NB4 (cell line): Measurements from ENCODE around the gene SYNGR3.

Source experiments
- DNase-seq: peaks from one replicate; pipeline ENCODE4 v3.0.0; 2010; ENCODE audit warnings: low read depth
- H3K4me3 ChIP-seq: one replicate; pipeline ENCODE4 v1.5.1; 2011; ENCODE audit warnings: mild to moderate bottlenecking, low read depth, low read length, moderate library complexity
- MYC ChIP-seq: IDR thresholded peaks from 2 replicates; pipeline ENCODE4 v1.6.1; 2011; ENCODE audit warnings: low read depth, low read length
- POLR2A ChIP-seq: IDR thresholded peaks from 2 replicates; pipeline ENCODE4 v1.6.1; 2011; ENCODE audit warnings: mild to moderate bottlenecking; ENCODE audit not compliant: insufficient read length; ENCODE audit errors: extremely low read depth
- TF ChIP-seq, protein P1 (sequence below): IDR thresholded peaks from 2 replicates; pipeline ENCODE4 v1.6.1; 2011; ENCODE audit warnings: low read depth, low read length
- TF ChIP-seq, protein P2 (sequence below): IDR thresholded peaks from one replicate; pipeline ENCODE4 v1.5.1; 2012; ENCODE audit warnings: low read depth, low read length

SYNGR3 gene, protein sequence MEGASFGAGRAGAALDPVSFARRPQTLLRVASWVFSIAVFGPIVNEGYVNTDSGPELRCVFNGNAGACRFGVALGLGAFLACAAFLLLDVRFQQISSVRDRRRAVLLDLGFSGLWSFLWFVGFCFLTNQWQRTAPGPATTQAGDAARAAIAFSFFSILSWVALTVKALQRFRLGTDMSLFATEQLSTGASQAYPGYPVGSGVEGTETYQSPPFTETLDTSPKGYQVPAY

DNA sequence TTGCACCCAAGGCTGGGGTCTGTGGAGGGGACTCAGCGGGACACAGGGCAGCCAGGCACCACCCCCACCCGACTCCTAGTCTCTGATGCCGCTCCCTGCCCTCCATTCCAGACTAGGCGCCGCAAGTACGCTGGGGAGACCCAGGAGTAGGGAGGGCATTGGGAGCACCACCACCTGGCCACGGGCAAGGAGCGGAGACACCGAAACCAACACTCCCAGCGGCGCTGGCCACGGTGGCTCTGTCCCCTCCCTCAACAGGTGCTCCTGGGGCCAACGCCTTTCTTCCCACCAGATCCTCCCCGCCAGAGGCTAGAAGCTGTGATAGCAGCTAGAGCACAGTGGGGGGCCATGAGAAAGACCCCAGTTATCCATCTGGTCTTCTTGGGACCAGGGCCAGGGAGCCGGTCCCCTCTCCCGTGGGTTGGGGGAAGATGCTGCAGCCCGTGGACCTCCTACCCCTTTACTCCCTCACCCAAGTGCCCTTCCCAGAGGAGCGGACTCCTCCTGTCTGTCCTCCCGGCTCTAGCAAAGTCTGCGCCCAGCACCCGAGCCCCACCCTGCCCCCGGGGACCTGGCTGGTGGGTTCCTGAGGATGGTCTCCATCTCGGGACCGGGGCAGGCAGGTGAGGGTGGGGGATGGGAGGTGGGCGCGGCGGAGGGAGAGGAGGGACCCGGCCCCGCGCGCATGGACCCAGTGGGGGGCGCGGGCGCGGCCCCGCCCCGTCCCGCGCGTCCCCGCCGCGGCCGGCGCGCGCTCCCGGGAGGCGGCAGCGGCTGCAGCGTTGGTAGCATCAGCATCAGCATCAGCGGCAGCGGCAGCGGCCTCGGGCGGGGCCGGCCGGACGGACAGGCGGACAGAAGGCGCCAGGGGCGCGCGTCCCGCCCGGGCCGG lies at the start of gene SYNGR3:
SYNGR3 (plus strand) TSS at position 762 of the 892 bp plus-strand sequence. CDS start 133 bp downstream, outside the sequence.
- DNase-seq = no peak
- H3K4me3 ChIP-seq = no peak within 1 kb of the TSS

DNA sequence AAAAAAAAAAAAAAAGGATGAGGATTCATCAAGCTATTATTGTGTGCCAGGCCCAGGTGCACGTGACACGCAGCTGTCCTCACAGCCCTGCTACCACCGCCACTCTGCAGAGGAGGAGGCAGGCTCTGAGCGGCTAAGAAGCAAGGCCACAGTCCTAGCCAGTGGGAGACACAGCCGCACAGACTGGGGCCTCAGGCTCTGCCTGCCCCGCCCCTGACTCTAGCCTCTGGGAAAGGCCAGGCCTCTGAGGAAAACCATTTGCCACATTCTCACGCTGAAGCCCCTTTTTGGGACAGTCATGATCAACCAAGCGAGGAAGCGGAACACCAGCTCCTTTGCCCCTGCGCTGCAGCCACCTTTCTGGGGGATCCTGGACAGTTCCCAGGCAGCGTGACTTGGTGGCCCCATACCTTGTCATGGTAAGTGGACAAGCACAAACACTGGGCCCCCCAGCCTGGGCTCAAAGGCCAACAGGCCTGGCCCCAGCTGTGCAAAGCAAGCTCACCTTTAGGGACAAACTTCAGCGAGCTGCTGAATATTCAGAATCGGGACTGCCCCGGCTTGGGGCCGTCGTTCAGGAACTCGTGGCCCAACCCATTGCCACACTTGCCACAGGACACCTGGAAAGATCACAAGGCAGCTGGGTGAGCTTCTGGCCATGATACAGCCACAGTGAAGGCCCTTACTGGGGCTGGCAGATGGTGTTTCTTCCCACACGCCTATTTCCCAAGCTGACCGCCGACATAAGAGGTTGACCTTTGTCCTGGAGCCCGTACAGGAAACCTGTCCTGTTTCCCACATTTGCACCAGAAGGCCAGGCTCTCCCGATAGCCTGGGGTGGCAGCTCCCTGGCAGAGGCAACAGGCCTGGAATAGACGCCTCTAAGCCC lies 49.3 kb upstream of the SYNGR3 start:
- H3K4me3 ChIP-seq = no peak overlapping the region
- no peak for DNase-seq
- TF ChIP-seq, protein P1, sequence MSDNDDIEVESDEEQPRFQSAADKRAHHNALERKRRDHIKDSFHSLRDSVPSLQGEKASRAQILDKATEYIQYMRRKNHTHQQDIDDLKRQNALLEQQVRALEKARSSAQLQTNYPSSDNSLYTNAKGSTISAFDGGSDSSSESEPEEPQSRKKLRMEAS = no peak
- TF ChIP-seq MYC (no peak), POLR2A (no peak)
- TF ChIP-seq, protein P2, sequence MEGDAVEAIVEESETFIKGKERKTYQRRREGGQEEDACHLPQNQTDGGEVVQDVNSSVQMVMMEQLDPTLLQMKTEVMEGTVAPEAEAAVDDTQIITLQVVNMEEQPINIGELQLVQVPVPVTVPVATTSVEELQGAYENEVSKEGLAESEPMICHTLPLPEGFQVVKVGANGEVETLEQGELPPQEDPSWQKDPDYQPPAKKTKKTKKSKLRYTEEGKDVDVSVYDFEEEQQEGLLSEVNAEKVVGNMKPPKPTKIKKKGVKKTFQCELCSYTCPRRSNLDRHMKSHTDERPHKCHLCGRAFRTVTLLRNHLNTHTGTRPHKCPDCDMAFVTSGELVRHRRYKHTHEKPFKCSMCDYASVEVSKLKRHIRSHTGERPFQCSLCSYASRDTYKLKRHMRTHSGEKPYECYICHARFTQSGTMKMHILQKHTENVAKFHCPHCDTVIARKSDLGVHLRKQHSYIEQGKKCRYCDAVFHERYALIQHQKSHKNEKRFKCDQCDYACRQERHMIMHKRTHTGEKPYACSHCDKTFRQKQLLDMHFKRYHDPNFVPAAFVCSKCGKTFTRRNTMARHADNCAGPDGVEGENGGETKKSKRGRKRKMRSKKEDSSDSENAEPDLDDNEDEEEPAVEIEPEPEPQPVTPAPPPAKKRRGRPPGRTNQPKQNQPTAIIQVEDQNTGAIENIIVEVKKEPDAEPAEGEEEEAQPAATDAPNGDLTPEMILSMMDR = no peak

More for the DNA sequence above, at the start of gene SYNGR3:
- TF ChIP-seq, protein P1 = no peak
- TF ChIP-seq POLR2A = no peak
- TF ChIP-seq, protein P2 = no peak

DNA sequence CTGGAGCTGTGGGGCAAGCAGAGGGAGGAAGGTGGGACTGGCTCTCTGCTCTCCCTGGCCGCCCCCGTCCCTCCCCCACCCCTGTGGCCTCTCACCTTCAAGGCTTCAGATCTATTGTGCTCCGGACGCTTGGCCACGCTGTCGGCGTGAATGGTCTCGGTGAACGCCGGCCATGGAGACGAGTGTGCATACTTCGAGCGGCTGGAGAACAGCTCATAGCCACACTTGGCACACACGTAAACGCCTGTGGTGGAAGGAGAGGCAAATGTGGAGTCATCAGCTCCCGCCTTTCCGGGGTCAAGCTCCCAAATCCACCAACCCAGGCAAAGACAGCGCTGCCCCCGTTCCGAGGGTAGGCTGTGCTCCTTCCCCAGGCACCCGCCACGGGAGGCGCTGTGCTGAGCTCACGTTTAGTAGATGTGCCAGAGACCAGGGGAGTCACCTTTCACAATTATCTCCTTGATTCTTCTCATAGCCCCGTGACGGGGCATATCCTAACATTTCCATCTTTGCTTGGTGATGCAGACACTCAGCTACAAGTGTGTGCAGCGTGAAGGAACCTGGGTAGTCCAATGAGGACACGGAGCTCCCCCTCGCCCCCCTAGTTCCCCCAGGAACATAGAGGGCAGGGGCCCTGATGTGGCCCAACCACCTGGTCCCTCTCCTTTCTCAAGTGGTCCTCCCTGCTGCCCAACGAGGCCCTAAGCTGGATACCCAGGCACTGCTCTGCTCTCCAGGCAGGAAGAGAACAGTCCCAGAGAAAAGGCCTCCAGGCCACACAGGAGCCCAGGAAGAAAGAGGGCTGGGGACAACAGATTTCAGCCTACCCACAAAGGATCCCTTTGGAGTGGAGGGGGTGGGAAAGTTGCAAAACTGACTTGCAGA lies 48.4 kb upstream of the SYNGR3 start:
- TF ChIP-seq, protein P1 = no peak
- TF ChIP-seq, protein P2 = peak; percentile 18
- no peak for TF ChIP-seq MYC
- DNase-seq = no peak
- H3K4me3 ChIP-seq = peak overlapping the region; percentile 82

DNA sequence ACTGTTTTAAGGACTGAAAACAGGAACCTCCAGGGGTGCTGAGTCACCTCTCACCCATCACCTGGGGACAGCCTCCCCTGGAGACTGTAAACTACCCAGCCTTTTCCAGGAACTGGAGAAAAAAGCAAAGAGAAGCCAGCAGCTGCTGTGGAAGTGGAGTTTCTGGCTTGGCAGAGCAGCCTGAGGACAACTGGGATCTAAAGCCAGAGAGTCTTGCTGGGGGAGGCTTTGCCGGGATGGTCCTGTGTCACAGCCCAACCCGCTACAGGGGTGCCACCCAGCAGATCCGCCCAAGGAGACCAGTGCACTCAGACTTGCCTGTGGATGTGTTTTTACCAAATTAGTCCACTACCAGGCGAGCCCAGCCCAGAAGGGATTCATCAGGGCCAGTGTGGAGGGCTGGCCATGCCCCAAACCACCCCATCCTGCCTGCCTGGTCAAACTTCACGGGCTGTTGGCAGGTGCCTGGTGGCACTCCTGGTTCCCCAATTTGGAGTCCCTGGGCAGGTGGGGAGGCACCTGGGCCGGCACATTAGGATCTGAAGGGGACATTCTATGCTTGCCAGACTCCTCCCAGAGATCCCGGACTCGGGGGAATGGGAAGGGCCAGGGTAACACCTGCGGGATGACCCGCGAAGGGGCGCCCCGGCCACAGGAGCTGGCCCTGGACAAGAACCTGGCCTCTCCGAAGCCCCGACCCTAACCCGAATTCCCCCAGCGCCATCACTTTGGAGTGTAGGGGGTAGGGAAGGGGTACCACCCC lies 47.5 kb upstream of the SYNGR3 start:
- TF ChIP-seq MYC (no peak), POLR2A (no peak)
- TF ChIP-seq, protein P2 = no peak
- TF ChIP-seq, protein P1 = no peak
- DNase-seq = peak; percentile 90
- H3K4me3 ChIP-seq = peak overlapping the region; percentile 82
